ENCODE data around the gene MOSPD2. TPM values are rescaled to one million over a fixed set of nuclear protein-coding genes. Genes with fewer than 3 reads are reported as not detected.
A peak's percentile ranks its signal among the peaks of the same experiment; 100 is the strongest.

MOSPD2 gene
- total RNA-seq = 10 to 100 TPM; 19.0 to 35.8 (median 21.9) TPM

- DNase-seq (ENCODE audit: low spot score) = peak; percentile 52
- TF ChIP-seq CTCF (IDR thresholded peaks at IDR 0.05) = no peak
- ATAC-seq (ENCODE audit: low FRiP score) = peak; percentile 99
Observed at GRCh38 chrX:14872851-14873675, at the start of gene MOSPD2, which contains the start of gene FANCB. MOSPD2 (plus strand) TSS chrX:14873421; CDS start chrX:14873529, 108 bp downstream. FANCB (minus strand) TSS chrX:14873069; CDS start chrX:14865510, 7,559 bp downstream.

- no peak for ATAC-seq (ENCODE audit: low FRiP score)
- DNase-seq (ENCODE audit: low spot score) = no peak
- TF ChIP-seq CTCF (IDR thresholded peaks at IDR 0.05) = no peak
Observed at GRCh38 chrX:14825851-14826250, 47.4 kb upstream of the MOSPD2 start.

- DNase-seq (ENCODE audit: low spot score) (no peak), ATAC-seq (ENCODE audit: low FRiP score) (no peak)
- no peak for TF ChIP-seq CTCF (IDR thresholded peaks at IDR 0.05)
Observed at GRCh38 chrX:14826319-14826718, 46.9 kb upstream of the MOSPD2 start.

- DNase-seq (ENCODE audit: low spot score) (no peak), ATAC-seq (ENCODE audit: low FRiP score) (no peak)
- no peak for TF ChIP-seq CTCF (IDR thresholded peaks at IDR 0.05)
Observed at GRCh38 chrX:14829643-14830042, 43.6 kb upstream of the MOSPD2 start.

GRCh38 chrX:14832151-14832550, 41.1 kb upstream of the MOSPD2 start:
- DNase-seq (ENCODE audit: low spot score) (no peak), ATAC-seq (ENCODE audit: low FRiP score) (no peak)
- TF ChIP-seq CTCF (IDR thresholded peaks at IDR 0.05) = no peak

- TF ChIP-seq CTCF (IDR thresholded peaks at IDR 0.05) = no peak
- DNase-seq (ENCODE audit: low spot score) = no peak
- ATAC-seq (ENCODE audit: low FRiP score) = no peak
Observed at GRCh38 chrX:14832586-14832985, 40.6 kb upstream of the MOSPD2 start.

- ATAC-seq (ENCODE audit: low FRiP score) (no peak), DNase-seq (ENCODE audit: low spot score) (no peak)
- no peak for TF ChIP-seq CTCF (IDR thresholded peaks at IDR 0.05)
Observed at GRCh38 chrX:14837155-14837554, 36.1 kb upstream of the MOSPD2 start.

All from omental fat pad (tissue), 4 donors.